HuH-7.5 (cell line): ENCODE data around the gene SUPT3H.

Source experiments
- DNase-seq: peaks from one replicate; pipeline ENCODE4 v3.0.0; 2011; ENCODE audit warnings: low spot score

SUPT3H gene

GRCh38 chr6:45388328-45388727 is 10.6 kb upstream of the SUPT3H start:
- DNase-seq = no peak

DNA sequence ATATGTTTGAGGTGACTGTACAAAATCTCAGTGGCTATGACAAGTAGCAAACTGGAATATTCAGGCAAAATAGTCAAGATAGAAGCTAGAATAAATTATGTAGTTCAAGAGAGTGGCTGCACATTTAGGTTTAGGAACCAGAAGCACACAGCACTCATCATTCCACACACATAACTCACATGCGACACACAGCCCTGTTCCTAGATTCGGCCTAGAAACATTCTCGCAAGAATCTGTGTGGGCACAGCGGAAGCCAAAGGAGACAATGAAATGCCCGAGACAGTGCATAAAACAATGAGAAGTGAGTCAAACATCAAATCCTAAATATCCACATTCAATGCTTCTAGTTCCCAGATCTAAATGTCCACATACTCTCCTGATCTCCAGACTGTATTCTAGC is 9.5 kb upstream of the SUPT3H start:
- no peak for DNase-seq

DNA sequence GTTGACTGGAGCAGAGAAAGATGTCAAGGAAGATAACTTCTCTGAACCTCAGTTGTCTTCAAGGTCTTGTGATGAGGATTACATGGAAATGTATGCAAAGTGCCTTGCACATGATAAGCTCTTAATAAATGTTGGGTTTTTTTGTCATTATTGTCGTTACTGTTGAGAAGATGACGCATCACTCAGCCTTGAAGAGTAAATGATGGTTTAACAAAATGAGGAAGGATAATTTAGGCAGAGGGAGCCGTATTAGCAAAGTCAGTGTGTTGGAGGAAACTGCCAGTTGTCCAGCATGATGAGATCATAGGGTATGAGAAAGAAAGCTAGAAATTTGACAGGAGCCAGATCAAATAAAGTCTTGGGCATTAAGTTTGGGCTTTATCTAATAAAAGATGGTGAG is 8.8 kb upstream of the SUPT3H start:
- DNase-seq = no peak

GRCh38 chr6:45382391-45382790 is 4.7 kb upstream of the SUPT3H start:
- no peak for DNase-seq

GRCh38 chr6:45378334-45378926 is 696 bp upstream of the SUPT3H start:
- DNase-seq = no peak

- no peak for DNase-seq
These were observed 636 bp downstream of the SUPT3H start for GRCh38 chr6:45377043-45377553.

DNA sequence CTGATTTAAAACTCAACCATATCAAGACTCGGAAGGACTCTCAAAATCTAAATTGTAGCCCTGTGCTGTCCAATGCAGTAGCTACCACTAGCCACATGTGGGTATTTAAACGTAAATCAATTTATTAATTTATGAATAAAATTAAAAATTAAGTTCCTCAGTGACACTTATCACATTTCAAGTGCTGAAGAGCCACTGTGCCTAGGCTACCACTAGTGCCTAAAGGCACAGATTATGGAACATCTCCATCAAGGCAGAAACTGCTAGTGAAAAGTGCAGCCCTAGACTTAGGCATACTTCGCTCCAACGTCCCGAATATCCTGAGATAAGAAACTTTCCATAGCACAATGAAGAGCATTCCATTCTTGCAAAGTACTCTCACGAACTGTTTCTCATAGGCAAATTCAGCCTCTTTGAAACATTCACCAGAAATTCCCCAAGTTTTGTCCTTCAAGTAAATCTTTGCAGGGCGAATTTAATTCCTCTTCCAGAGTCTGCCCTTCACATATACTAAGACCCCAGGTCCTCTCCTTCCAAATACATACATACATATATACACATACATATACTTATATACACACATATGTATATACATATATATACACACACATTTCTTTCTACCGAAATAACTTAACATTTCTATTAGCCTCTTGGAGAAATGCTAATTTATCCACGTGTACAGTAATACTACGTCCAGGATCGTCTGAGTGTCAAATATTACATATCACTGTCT is 1.3 kb downstream of the SUPT3H start:
- DNase-seq = no peak

GRCh38 chr6:45375449-45375848 is 2.3 kb downstream of the SUPT3H start:
- DNase-seq = no peak

- no peak for DNase-seq
These were observed 5.7 kb downstream of the SUPT3H start for GRCh38 chr6:45371924-45372573.

- no peak for DNase-seq
These were observed 7.9 kb downstream of the SUPT3H start for GRCh38 chr6:45369870-45370269.

DNA sequence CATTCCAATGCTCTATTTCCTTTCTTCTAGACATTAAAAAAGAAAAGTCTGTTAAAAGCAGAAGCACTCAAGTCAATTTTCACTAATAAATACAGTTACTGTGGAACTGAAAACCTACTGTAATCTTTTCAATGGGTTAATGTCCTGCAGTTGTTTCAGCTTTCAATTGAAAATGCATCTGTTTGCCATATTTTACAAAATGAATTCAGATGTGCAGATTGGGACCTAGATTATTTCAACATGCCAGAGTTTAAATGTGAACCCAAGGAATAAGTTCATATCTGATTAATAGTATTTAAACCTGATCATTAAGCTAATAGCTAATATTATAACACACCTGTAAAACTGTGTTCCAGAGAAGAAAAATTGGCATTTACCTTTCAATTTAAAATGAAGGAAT is 9.7 kb downstream of the SUPT3H start:
- DNase-seq = no peak

DNA sequence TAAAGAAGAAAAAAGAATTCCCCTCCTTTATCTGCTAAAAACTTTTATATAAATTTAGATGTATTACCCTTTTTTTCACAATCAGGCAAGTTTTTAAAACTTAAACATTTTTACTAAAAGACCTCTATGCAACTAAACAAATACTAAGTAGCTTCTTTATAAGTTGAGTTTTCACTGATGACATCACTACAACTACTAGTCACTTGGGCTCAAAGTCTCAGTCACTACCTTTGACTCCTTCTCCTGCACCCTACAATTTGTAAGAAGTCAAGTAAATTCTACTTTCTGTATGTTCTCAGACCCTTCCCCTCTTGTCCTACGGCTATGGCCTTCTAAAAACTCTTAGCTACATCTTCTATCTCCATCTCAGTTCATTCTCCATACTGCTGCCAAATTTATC is 11.2 kb downstream of the SUPT3H start:
- DNase-seq = no peak

DNA sequence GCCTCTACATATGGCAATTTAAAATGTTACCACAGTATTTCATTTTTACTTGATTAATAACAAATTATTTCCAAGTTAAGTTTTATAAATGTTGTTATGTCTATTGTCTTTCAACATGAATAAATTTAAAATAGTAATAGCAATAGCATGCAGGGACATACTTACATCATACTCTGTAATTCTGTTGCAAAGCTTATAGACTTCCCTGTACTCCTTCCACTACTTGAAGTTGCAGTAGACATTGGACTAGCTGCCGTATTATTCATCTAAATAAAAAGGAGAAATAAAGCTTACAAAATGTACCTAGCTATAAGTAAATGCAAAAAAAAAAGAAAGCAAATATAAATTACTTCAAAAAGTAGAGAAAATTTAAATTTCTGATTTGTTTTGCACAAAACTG is 12.7 kb downstream of the SUPT3H start:
- DNase-seq = no peak

DNA sequence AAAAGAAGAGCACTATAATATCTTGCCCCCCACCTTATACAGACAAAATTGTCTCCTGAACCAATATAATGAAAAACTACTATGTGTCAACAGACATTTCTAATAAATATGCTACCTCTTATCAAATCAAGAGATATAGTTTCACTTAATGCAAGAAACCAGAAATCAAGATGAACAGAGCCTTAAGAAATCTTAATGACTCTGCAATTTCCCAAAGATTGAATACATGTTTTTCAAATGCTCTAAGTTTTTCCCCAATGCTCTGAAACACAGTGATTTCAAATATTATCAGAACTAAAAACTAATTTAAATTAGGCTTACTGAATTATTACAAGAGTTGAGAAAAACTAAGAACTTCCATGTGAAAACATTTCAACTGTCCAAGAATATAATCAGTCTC is 13.3 kb downstream of the SUPT3H start:
- no peak for DNase-seq

DNA sequence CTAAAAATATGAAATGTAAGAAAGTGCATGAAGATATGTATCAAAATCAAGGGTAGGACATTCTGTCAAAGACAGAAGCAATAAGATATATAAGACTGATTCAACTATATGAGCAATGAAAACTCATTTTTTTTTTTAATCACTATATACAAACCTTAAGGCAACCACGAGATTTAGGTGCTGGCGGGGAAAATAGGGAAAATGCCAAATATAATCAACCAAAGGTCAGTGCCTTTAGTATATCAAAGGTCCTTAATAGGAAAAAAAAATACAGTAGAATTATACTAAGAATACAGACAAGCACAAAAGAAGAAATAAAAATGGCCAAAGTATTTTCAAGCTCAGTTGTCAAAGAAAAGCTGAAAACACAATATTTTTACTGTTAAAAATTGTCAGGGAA is 24.1 kb downstream of the SUPT3H start:
- no peak for DNase-seq

DNA sequence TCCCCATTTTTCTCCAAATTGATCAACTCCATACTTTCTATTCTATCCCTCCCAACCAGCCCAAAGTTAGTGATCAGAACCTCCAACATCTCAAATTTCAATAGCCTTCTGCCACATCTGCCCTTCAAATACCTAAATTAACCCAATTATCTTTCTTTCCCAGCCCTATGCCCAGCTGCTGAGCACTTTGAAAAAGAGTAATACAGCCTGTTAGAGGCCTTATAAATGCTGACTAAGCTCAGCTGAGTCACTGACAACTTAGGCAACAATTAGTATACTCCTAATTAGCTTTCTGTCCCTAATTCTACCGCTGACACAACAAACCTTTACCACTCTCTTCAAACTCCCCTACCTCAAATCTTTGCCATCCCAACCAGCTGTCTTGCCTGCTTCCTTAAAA is 26.1 kb downstream of the SUPT3H start:
- DNase-seq = no peak

DNA sequence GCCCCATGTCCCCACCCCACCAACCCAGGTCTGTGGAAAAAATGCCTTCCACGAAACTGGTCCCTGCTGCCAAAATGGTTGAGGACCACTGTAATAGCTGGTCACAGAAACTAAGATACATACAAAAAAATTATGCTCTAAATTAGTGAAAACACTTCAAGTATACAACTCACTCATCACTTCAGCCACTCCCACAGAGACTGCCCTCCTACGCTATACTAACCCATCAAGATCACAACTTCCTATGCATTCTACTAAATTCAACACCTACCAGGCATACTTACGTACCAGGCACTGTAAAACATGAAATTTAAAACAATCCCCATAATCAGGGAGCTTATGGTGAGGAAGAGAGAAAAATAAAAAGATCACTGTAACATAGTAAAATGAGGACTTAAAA is 26.7 kb downstream of the SUPT3H start:
- no peak for DNase-seq

GRCh38 chr6:45350186-45350710 is 27.5 kb downstream of the SUPT3H start:
- no peak for DNase-seq

GRCh38 chr6:45344900-45345299 is 32.8 kb downstream of the SUPT3H start:
- DNase-seq = no peak

- no peak for DNase-seq
These were observed 49.2 kb downstream of the SUPT3H start for GRCh38 chr6:45328523-45328922.

DNA sequence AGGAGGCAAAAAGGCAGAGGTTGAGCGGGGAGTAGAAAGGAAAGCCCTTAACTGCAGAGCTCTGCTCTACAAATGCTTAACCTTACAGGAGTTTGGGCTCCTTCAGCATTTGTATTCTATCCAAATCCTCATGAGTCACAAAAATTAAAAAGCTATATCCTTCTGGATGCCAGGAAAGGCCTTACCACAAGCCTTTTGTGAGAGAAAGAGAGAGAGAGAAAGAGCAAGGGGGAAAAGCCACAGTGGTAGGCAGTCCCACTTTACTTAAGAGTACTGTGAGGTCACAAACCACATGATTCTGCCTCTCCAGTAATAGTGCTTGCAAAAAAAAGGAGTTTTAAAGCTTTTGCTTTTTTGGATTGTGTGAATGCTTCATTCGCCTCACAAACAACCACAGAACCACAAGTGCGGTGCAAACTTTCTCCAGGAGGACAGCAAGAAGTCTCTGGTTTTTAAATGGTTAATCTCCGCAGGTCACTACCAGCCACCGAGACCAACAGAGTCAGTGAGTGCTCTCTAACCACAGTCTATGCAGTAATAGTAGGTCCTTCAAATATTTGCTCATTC is 49.7 kb downstream of the SUPT3H start, which contains the start of gene RUNX2:
Gene RUNX2, plus strand, starts transcription at position 375 of the 567 bp plus-strand sequence. CDS start 397 bp downstream, outside the sequence.
- peak; percentile 1 for DNase-seq

- DNase-seq = no peak
These were observed 50.9 kb downstream of the SUPT3H start for GRCh38 chr6:45326698-45327417.
